H54 (cell line): ENCODE results near the gene IL17RE.

ENCODE experiments used
- DNase-seq: peaks from one replicate; pipeline ENCODE4 v3.0.0; 2011; ENCODE audit warnings: low spot score, mixed read lengths; ENCODE audit not compliant: insufficient read length
- FAIRE-seq: peaks from 3 replicates; lab custom pipeline; 2011; peaks lifted over from hg19 to GRCh38; lab: Jason Lieb, UNC
- POLR2A ChIP-seq: IDR thresholded peaks from 2 replicates; pipeline ENCODE4 v1.6.1; 2011; ENCODE audit warnings: low read depth, mild to moderate bottlenecking, low read length

Gene IL17RE

DNA sequence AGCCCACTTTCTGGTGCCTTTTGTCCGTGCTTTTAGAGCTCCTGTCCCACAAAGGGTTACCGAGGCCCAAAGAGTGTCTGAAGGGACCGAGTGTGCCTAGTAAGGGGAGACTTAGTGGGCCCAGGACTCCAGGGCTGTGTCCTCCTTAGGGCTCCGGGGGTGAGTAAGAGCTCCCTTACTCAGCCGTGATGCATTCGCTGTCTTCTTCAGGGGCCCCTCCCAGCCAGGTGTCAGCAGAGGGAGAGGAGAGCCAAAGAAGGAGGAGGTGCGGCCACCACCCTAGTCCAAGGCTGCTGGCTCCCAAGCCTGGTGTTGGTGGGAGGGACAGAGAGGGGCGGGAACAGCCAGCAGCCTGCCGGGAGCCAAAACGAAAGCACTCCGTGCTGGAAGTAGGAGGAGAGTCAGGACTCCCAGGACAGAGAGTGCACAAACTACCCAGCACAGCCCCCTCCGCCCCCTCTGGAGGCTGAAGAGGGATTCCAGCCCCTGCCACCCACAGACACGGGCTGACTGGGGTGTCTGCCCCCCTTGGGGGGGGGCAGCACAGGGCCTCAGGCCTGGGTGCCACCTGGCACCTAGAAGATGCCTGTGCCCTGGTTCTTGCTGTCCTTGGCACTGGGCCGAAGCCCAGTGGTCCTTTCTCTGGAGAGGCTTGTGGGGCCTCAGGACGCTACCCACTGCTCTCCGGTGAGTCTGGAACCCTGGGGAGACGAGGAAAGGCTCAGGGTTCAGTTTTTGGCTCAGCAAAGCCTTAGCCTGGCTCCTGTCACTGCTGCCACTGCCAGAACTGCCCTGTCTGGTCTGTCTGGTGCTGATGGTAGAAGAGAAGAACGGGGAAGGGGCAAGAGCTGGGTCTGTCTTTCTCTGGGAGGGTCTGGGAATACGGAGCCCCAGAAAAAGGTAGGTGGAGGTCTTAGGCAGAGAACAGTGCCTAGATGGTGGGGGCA lies 14.4 kb downstream of the IL17RE start, which contains the start of gene IL17RC:
IL17RC (plus strand) TSS at position 365 of the 947 bp plus-strand sequence; CDS start at position 583, 218 bp downstream.
- peak; percentile 94 for DNase-seq
- TF ChIP-seq POLR2A = 0 out of 2 replicates have a peak, but pooled peaks have one; percentile 28
- FAIRE-seq = peak; percentile 86

GRCh38 chr3:9917820-9918219 lies 15.2 kb downstream of the IL17RE start:
- no peak for DNase-seq
- FAIRE-seq = no peak
- 0 out of 2 replicates have a peak, but pooled peaks have one; percentile 4 for TF ChIP-seq POLR2A

- FAIRE-seq (no peak), DNase-seq (no peak)
- TF ChIP-seq POLR2A = 0 out of 2 replicates have a peak, but pooled peaks have one; percentile 1
Observed at GRCh38 chr3:9918261-9919038, 15.8 kb downstream of the IL17RE start.

DNA sequence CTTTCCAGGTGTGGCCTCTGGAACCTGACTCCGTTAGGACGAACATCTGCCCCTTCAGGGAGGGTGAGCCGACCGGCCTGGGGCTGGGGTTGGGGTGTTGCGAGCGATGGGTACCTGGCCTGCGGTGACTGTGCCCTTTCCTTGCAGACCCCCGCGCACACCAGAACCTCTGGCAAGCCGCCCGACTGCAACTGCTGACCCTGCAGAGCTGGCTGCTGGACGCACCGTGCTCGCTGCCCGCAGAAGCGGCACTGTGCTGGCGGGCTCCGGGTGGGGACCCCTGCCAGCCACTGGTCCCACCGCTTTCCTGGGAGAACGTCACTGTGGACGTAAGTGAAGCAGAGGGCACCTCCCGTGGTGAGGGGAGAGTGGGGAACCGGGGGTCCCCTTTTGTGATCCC lies 25.5 kb downstream of the IL17RE start:
- DNase-seq = no peak
- no peak for TF ChIP-seq POLR2A
- no peak for FAIRE-seq

GRCh38 chr3:9930804-9931418 lies 28.3 kb downstream of the IL17RE start:
- TF ChIP-seq POLR2A = no peak
- no peak for FAIRE-seq
- DNase-seq = no peak

DNA sequence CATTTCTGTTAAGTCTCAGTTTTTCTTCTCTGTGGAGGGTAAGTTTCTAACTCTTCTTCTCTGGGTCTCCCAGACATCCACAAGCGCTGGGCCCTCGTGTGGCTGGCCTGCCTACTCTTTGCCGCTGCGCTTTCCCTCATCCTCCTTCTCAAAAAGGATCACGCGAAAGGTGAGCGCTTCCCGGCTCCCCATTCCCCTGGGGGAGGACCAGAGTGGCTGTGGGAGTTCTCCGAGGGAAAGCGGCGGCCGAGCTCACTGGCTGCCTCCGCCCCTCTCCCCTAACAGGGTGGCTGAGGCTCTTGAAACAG lies 29.8 kb downstream of the IL17RE start:
- TF ChIP-seq POLR2A = no peak
- DNase-seq (no peak), FAIRE-seq (no peak)

DNA sequence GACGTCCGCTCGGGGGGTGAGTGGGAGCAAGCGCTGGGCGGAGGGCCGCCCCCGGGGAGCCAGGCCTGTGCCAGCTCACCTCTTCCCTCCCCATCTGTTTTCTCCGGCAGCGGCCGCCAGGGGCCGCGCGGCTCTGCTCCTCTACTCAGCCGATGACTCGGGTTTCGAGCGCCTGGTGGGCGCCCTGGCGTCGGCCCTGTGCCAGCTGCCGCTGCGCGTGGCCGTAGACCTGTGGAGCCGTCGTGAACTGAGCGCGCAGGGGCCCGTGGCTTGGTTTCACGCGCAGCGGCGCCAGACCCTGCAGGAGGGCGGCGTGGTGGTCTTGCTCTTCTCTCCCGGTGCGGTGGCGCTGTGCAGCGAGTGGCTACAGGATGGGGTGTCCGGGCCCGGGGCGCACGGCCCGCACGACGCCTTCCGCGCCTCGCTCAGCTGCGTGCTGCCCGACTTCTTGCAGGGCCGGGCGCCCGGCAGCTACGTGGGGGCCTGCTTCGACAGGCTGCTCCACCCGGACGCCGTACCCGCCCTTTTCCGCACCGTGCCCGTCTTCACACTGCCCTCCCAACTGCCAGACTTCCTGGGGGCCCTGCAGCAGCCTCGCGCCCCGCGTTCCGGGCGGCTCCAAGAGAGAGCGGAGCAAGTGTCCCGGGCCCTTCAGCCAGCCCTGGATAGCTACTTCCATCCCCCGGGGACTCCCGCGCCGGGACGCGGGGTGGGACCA lies 30.4 kb downstream of the IL17RE start:
- no peak for FAIRE-seq
- TF ChIP-seq POLR2A = peak; percentile 30; the same call in 1 of the 2 replicates

DNA sequence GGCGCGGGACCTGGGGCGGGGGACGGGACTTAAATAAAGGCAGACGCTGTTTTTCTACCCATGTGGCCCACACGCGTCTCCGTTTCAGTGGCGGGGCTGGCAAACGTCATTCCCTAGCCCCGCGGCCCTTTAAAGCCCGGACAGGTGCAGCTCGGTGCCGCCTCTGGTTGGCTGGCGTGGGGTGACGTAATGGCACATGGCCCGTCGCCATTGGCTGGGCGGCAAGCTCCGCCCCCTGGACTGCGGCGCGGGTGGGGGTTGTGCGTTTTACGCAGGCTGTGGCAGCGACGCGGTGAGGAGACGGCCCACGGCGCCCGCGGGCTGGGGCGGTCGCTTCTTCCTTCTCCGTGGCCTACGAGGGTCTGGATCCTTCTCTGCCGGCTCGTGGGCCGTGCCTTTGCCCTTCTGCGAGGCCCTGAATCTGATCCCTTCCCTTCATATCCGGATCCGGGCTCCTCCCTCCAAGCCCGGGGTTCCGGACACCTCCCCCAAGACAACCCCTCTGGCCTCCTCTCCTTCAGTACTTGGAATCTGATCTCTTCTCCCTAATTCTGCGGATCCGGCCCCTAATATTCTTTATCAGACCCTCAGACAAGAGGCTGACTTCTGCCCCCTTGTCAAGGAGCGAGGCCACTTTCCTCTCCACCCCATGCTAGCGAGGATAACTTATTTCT lies 31.1 kb downstream of the IL17RE start, which contains the start of gene CRELD1:
CRELD1 (plus strand) TSS at position 274 of the 674 bp plus-strand sequence. CDS start 605 bp downstream, outside the sequence.
- FAIRE-seq = peak; percentile 82
- peak; percentile 37 for TF ChIP-seq POLR2A
- DNase-seq = peak; percentile 90

More for the DNA sequence above, 30.4 kb downstream of the IL17RE start:
- DNase-seq = peak; percentile 86

DNA sequence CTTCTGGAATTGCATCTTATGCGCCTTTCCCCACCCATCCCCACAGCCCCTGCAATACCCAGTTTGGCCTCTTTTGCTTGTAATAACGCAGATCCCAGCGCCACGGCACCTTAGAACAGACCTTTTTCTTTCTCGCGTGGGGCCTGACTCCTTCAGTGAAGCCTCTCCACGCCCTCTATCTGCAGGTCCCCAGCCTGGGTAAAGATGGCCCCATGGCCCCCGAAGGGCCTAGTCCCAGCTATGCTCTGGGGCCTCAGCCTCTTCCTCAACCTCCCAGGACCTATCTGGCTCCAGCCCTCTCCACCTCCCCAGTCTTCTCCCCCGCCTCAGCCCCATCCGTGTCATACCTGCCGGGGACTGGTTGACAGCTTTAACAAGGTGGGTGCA lies 31.6 kb downstream of the IL17RE start:
- FAIRE-seq (no peak), DNase-seq (no peak)
- no peak for TF ChIP-seq POLR2A

DNA sequence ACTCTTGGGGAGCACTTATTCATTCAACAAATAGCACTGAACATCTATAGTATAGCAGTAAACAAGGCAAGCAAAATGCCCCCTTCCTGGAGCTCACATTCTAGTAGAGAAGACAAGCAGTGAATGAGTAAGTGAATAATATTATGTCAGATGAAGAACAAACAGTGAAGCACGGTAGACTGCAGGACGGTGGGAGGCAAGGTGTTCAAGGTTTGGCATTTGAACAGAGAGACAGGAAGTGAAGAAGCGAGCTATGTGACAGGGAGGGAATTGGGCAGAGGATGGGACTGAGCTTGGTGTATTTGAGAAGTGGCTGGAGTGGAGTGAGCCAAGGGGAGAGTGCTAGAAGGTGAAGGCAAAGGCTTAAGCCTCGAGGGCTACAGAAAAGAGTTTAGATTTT lies 32.3 kb downstream of the IL17RE start:
- DNase-seq (no peak), FAIRE-seq (no peak)
- TF ChIP-seq POLR2A = no peak

DNA sequence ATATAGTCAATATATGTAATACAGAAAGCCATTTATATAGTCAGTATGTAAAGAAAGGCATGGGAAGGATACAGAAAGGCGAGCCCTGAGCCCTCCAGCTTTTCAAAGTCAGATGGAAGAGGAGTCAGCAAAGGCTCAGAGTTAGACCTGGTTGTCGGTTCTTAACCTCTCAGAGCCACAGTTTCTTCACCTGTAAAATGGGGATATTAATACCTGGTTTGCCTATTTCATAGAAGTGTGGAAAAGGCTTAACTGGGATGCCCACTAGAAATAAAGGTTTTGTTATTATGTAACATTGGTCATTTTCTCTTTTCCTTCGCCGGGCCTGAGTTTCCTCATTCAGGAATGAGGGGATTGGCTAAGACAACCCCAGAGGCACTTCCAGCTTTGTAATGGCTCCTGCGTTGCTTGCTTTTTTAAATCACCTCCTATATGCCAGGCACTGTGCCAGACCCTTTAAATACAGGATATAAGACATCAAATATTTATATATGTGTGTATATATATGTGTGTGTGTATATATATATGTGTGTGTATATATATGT lies 33.4 kb downstream of the IL17RE start:
- DNase-seq (no peak), FAIRE-seq (no peak)
- no peak for TF ChIP-seq POLR2A
